ENCODE measurements around the gene USP7. TPM values are rescaled to one million over a fixed set of nuclear protein-coding genes. Genes with fewer than 3 reads are reported as not detected.

The USP7 gene
- total RNA-seq, 2 experiments from 2014 or later, result 165 to 198 TPM

- Mint-ChIP-seq H3K36me3 (ENCODE audit: low read depth) (no peaks in the 10 kb centered on the region), H3K27me3 (no peaks in the 10 kb centered on the region), H3K4me3 (no peak overlapping the region), H3K4me1 (peaks cover 87% of the 10 kb centered on the region), H3K27ac (no peak overlapping the region), H3K9me3 (ENCODE audit: low read depth) (no peaks in the 10 kb centered on the region)
- CTCF ChIA-PET, result interaction anchor here (0.6 to 7.8 kb wide), 6 partner anchors 10 to 183 kb away, joined by 3 to 78 read pairs (median 3); no protein-coding TSS in a partner anchor
- intact Hi-C loops (cut with DNase I, micrococcal nuclease), result no loop called here
- no peak for ATAC-seq
- POLR2A ChIA-PET, result no interaction called here
- DNase-seq, result no peak
Observed at GRCh38 chr16:8952281-8952751, 11.4 kb downstream of the USP7 start.

GRCh38 chr16:8951447-8952280 lies 12.0 kb downstream of the USP7 start:
- intact Hi-C loops (cut with DNase I, micrococcal nuclease), result no loop called here
- ChIA-PET POLR2A (no interaction called here), CTCF (interaction anchor here (0.7 to 7.8 kb wide), 5 partner anchors 9 to 183 kb away, joined by 3 to 78 read pairs (median 3); no protein-coding TSS in a partner anchor)
- Mint-ChIP-seq H3K27me3 (no peaks in the 10 kb centered on the region), H3K4me3 (no peak overlapping the region), H3K27ac (peak overlapping the region; percentile 33), H3K9me3 (ENCODE audit: low read depth) (no peaks in the 10 kb centered on the region), H3K4me1 (peaks cover 86% of the 10 kb centered on the region), H3K36me3 (ENCODE audit: low read depth) (no peaks in the 10 kb centered on the region)
- peak; percentile 30 for DNase-seq
- peak; percentile 82 for ATAC-seq

- H3K36me3 Mint-ChIP-seq (ENCODE audit: low read depth), result peaks cover 3% of the 10 kb centered on the region
- POLR2A ChIA-PET, result no interaction called here
- ATAC-seq (no peak), DNase-seq (no peak)
- peaks cover 86% of the 10 kb centered on the region for H3K4me1 Mint-ChIP-seq
- no peaks in the 10 kb centered on the region for H3K9me3 Mint-ChIP-seq (ENCODE audit: low read depth)
- H3K27ac Mint-ChIP-seq, result no peak overlapping the region
- H3K4me3 Mint-ChIP-seq, result no peak overlapping the region
- CTCF ChIA-PET, result interaction anchor here (0.8 to 7.8 kb wide), 4 partner anchors 14 to 184 kb away, joined by 3 to 78 read pairs (median 4); no protein-coding TSS in a partner anchor
- intact Hi-C loops (cut with DNase I, micrococcal nuclease), result no loop called here
- no peaks in the 10 kb centered on the region for H3K27me3 Mint-ChIP-seq
Observed at GRCh38 chr16:8950580-8951077, 13.1 kb downstream of the USP7 start.

DNA sequence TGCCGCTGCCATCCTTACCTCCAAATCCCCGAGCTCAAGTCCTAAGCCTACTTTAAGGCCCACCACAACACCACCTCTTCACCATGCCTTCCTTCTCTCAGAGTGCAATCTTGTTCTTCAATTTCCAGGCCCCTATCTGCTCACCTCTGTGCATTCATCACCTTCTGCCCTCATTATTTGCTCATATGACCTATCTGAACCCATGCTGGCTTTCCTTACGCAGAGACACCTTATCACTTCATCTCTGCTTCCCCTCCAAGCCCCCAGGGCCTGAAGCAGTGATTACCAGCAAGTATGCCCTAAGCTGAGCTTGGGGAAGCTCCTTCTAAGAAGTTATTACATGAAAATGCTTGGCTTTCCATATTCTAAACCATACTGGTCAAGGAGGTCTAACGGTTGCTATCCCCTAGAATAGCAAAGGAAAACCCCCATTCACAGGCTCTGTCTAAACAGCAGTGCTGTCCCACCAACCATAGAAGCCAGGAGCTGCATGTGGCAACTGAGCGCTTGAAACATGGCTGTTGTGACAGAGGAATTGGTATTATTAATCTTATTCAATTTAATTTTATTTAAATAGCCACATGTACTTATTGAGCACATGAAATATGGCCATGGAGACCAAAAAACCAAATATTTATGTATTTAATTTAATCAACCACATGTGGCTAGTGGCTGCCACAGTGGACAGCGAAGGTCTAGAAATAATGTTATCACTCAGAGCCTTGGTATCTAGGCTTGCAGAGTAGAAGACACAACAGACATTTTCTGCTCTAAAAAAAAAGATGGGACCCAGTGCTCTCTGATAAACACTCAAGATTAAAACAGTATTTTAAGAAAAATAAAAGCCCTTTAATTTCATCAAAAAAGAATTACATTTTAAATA lies 13.9 kb downstream of the USP7 start:
- no peak for ATAC-seq

DNA sequence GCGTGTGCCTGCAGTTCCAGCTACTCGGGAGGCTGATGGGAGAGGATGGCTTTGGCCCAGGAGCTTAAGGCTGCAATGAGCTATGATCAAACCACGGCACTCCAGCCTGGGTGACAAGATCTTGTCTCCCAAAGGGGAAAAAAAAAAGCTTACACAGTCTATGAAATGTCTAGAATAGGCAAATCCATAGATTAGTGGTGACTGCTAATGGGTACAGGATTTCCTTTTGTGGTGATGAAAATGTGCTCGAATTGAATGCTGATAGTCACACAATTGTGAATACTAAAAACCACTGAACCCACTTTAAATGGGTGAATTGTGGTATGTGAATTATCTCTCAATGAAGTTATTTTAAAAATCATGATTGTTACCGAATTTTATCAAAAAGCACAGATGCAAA lies 14.9 kb downstream of the USP7 start:
- no peaks in the 10 kb centered on the region for H3K9me3 Mint-ChIP-seq (ENCODE audit: low read depth)
- H3K4me3 Mint-ChIP-seq, result no peak overlapping the region
- no peaks in the 10 kb centered on the region for H3K27me3 Mint-ChIP-seq
- H3K4me1 Mint-ChIP-seq, result peaks cover 90% of the 10 kb centered on the region
- ChIA-PET POLR2A (interaction anchor here (0.9 kb wide), 1 partner anchor 154 kb away, joined by 3 read pairs; no protein-coding TSS in a partner anchor), CTCF (interaction anchor here (1.1 to 7.8 kb wide), 3 partner anchors 12 to 60 kb away, joined by 3 to 78 read pairs (median 4); no protein-coding TSS in a partner anchor)
- DNase-seq, result no peak
- peak; percentile 27 for ATAC-seq
- intact Hi-C loops (cut with DNase I, micrococcal nuclease), result no loop called here
- H3K36me3 Mint-ChIP-seq (ENCODE audit: low read depth), result peaks cover 4% of the 10 kb centered on the region
- peak overlapping the region; percentile 32 for H3K27ac Mint-ChIP-seq

More for the DNA sequence above, 13.9 kb downstream of the USP7 start:
- H3K4me3 Mint-ChIP-seq, result peak overlapping the region; percentile 12
- peaks cover 87% of the 10 kb centered on the region for H3K4me1 Mint-ChIP-seq
- intact Hi-C loops (cut with DNase I, micrococcal nuclease), result no loop called here
- no peak for DNase-seq
- peaks cover 3% of the 10 kb centered on the region for H3K36me3 Mint-ChIP-seq (ENCODE audit: low read depth)
- no peaks in the 10 kb centered on the region for H3K27me3 Mint-ChIP-seq
- no peaks in the 10 kb centered on the region for H3K9me3 Mint-ChIP-seq (ENCODE audit: low read depth)
- ChIA-PET CTCF (interaction anchor here (0.6 to 7.8 kb wide), 6 partner anchors 13 to 185 kb away, joined by 3 to 78 read pairs (median 4); no protein-coding TSS in a partner anchor), POLR2A (interaction anchor here (0.9 kb wide), 1 partner anchor 153 kb away, joined by 3 read pairs; no protein-coding TSS in a partner anchor)
- peak overlapping the region; percentile 32 for H3K27ac Mint-ChIP-seq

DNA sequence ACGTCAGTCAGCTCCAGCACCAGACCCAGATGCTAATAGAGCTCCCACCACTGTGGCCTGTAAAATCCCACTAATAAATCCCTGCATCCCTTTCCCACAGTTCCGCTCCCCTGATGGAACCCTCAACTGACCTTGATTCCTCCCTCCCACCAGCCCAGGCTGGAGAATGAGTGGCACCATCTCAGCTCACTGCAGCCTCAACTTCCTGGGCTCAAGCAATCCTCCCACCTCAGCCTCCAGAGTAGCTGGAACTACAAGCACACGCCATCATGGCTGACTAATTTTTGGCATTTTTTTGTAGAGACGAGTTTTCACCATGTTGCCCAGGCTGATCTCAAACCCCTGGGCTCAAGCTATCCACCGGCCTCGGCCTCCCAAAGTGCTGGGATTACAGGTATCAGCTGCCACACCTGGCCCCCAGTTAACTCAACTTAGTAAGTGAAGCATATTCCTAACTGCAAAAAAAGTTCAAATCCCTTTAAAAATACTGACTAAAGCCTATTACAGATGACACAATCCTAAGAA lies 15.6 kb downstream of the USP7 start:
- ChIA-PET CTCF (interaction anchor here (1.1 to 7.8 kb wide), 4 partner anchors 11 to 61 kb away, joined by 3 to 78 read pairs (median 5); no protein-coding TSS in a partner anchor), POLR2A (interaction anchor here (0.5 to 1.3 kb wide), 2 partner anchors 11 to 24 kb away, joined by 3 to 4 read pairs; no protein-coding TSS in a partner anchor)
- intact Hi-C loops (cut with DNase I, micrococcal nuclease), result no loop called here
- ATAC-seq (no peak), DNase-seq (no peak)
- no peak overlapping the region for H3K4me3 Mint-ChIP-seq
- peaks cover 4% of the 10 kb centered on the region for H3K36me3 Mint-ChIP-seq (ENCODE audit: low read depth)
- no peaks in the 10 kb centered on the region for H3K27me3 Mint-ChIP-seq
- H3K9me3 Mint-ChIP-seq (ENCODE audit: low read depth), result no peaks in the 10 kb centered on the region
- H3K4me1 Mint-ChIP-seq, result peaks cover 95% of the 10 kb centered on the region
- no peak overlapping the region for H3K27ac Mint-ChIP-seq

DNA sequence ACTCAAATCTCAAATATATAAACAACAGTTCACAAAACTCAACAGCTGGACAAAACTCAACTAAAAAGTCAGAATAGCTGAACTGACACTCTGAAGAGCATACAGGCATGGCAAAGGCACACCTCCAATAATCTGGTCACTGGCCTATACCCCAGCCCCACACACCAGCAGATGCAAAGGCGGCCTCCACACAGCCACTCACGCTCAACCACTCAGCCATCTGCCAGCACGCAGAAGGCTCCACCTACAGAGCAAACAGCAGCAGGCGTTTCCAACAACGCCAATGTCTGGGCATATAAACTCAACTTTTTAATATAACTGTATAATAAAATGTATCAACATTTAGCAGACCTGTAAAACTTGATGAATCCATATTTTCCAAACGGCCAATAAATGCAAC lies 17.2 kb downstream of the USP7 start:
- Mint-ChIP-seq H3K9me3 (ENCODE audit: low read depth) (no peaks in the 10 kb centered on the region), H3K4me1 (peaks cover 93% of the 10 kb centered on the region), H3K27ac (no peak overlapping the region), H3K27me3 (no peaks in the 10 kb centered on the region), H3K4me3 (no peak overlapping the region), H3K36me3 (ENCODE audit: low read depth) (peaks cover 4% of the 10 kb centered on the region)
- ATAC-seq (no peak), DNase-seq (no peak)
- POLR2A ChIA-PET, result no interaction called here
- CTCF ChIA-PET, result interaction anchor here (1.8 to 7.8 kb wide), 2 partner anchors 9 to 14 kb away, joined by 6 to 78 read pairs; no protein-coding TSS in a partner anchor
- intact Hi-C loops (cut with DNase I, micrococcal nuclease), result no loop called here

GRCh38 chr16:8945626-8946296 lies 17.9 kb downstream of the USP7 start:
- intact Hi-C loops (cut with DNase I, micrococcal nuclease), result no loop called here
- H3K27ac Mint-ChIP-seq, result peak overlapping the region; percentile 59
- no peaks in the 10 kb centered on the region for H3K27me3 Mint-ChIP-seq
- H3K4me1 Mint-ChIP-seq, result peaks cover 94% of the 10 kb centered on the region
- POLR2A ChIA-PET, result interaction anchor here (1.0 kb wide), 1 partner anchor 10 kb away, joined by 6 read pairs; no protein-coding TSS in a partner anchor
- H3K36me3 Mint-ChIP-seq (ENCODE audit: low read depth), result peaks cover 6% of the 10 kb centered on the region
- CTCF ChIA-PET, result interaction anchor here (0.6 to 7.8 kb wide), 4 partner anchors 9 to 189 kb away, joined by 3 to 78 read pairs (median 4); no protein-coding TSS in a partner anchor
- DNase-seq (no peak), ATAC-seq (no peak)
- no peaks in the 10 kb centered on the region for H3K9me3 Mint-ChIP-seq (ENCODE audit: low read depth)
- H3K4me3 Mint-ChIP-seq, result no peak overlapping the region

GRCh38 chr16:8943966-8944759 lies 19.5 kb downstream of the USP7 start:
- DNase-seq (no peak), ATAC-seq (peak; percentile 71)
- peak overlapping the region; percentile 69 for H3K27ac Mint-ChIP-seq
- ChIA-PET CTCF (interaction anchor here (0.7 to 7.8 kb wide), 3 partner anchors 7 to 1920 kb away, joined by 3 to 78 read pairs (median 4); no protein-coding TSS in a partner anchor), POLR2A (no interaction called here)
- intact Hi-C loops (cut with DNase I, micrococcal nuclease), result no loop called here
- peaks cover 96% of the 10 kb centered on the region for H3K4me1 Mint-ChIP-seq
- no peaks in the 10 kb centered on the region for H3K9me3 Mint-ChIP-seq (ENCODE audit: low read depth)
- no peak overlapping the region for H3K4me3 Mint-ChIP-seq
- no peaks in the 10 kb centered on the region for H3K27me3 Mint-ChIP-seq
- H3K36me3 Mint-ChIP-seq (ENCODE audit: low read depth), result peaks cover 6% of the 10 kb centered on the region

Data from activated CD4-positive, alpha-beta T cell treated with anti-CD3 and anti-CD28 coated beads for 36 hours (primary cell).